OCI-LY7 (cell line): ENCODE results near the gene BACH2.

Source experiments
- EZH2phosphoT487 ChIP-seq: fragments of 200-600 bp; sonication (generic); IDR thresholded peaks from 2 replicates; pipeline ENCODE4 v1.6.1; 2018; ENCODE audit warnings: low read depth, borderline replicate concordance, mild to moderate bottlenecking, mixed run types, antibody characterized with exemption, low read length, moderate library complexity, mixed read lengths
- TF ChIP-seq, protein P1 (sequence below): fragments of 200-600 bp; sonication (generic); conservative IDR thresholded peaks from 2 replicates; pipeline ENCODE4 v1.5.1; 2014; ENCODE audit warnings: mild to moderate bottlenecking, antibody characterized with exemption, low read length, moderate library complexity, mixed read lengths

DNA sequence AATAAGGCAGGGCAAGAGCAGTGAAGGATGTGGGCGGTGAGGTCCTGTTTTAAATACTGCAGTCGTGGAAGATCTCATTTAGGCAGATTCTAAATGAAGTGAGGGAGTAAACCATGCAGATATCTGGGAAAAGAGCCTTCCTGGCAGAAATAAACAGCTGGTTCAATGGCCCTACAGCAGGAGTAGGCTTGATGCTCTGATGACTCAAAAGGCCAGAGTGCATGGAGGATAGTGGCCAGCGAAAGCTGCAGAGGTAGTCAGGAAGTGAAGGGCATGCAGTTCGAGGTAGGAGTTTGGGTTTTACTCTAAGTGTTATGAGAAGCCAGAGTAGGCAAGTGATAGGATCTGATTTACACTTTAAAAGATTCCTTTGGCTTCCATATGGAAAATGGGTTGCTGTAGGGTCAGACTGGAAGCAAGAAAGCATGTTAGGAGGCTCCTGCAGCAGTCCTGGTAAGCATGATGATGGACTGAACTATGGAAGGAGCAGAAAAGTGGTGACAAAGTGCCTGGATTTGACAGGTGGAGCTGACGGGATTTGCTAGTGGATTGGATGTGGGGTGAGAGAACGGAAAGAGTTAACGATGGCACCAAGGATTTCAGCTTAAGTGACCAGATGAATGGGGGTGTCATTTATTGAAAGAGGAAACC, 252.3 kb downstream of the BACH2 start:
- TF ChIP-seq, protein P1, sequence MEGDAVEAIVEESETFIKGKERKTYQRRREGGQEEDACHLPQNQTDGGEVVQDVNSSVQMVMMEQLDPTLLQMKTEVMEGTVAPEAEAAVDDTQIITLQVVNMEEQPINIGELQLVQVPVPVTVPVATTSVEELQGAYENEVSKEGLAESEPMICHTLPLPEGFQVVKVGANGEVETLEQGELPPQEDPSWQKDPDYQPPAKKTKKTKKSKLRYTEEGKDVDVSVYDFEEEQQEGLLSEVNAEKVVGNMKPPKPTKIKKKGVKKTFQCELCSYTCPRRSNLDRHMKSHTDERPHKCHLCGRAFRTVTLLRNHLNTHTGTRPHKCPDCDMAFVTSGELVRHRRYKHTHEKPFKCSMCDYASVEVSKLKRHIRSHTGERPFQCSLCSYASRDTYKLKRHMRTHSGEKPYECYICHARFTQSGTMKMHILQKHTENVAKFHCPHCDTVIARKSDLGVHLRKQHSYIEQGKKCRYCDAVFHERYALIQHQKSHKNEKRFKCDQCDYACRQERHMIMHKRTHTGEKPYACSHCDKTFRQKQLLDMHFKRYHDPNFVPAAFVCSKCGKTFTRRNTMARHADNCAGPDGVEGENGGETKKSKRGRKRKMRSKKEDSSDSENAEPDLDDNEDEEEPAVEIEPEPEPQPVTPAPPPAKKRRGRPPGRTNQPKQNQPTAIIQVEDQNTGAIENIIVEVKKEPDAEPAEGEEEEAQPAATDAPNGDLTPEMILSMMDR = no peak
- no peak for TF ChIP-seq EZH2phosphoT487
